NOMO-1 (cell line): ENCODE results near the gene ZNF717.
"Not testable (repeated sequence)": the region's sequence is repeated elsewhere in the genome, so short reads cannot be mapped to it uniquely, and the experiment has no call there.

Source experiments
- DNase-seq, 2 experiments: peaks; one replicate each; lab custom pipeline; 2025; ENCODE audit not compliant: unreplicated experiment in 2 of 2; lab: John Stamatoyannopoulos, UW

Gene ZNF717

DNA sequence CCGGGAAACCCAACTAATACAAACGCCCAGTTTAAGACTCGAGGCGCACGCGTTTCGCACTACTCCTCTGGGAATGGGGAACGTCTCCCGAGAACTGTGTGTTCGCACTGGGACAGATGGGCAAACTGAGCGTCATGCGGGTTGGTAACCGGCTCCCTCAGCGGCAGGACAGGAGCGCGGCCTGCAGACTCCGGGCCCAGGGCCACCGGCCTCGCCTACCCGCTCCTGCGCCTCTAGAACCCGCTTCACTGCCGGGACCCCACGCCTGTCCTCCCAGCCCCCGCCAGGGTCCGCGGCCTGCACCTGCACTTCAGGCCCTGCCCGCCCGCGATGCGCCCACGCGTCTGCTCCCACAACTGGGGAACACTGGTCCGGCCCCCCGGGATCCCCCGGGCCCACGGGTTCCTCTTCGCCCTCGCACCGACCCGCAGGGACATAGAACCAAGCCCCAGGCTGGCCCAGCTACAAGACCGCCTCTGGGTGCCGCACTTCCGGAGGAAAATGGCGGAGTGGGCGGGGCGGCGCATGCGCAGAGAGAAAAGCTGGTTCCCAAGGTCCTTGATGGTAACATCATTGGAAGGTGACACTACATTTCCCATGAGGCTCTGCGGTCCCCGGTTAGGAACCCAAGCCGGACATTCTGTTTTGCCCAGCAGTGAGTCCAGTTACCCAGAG lies at the start of gene ZNF717:
TSS of gene ZNF717 (minus strand) at position 469 of the 675 bp plus-strand sequence. CDS start 2,187 bp downstream, outside the sequence.
- DNase-seq, result not testable (repeated sequence)

DNA sequence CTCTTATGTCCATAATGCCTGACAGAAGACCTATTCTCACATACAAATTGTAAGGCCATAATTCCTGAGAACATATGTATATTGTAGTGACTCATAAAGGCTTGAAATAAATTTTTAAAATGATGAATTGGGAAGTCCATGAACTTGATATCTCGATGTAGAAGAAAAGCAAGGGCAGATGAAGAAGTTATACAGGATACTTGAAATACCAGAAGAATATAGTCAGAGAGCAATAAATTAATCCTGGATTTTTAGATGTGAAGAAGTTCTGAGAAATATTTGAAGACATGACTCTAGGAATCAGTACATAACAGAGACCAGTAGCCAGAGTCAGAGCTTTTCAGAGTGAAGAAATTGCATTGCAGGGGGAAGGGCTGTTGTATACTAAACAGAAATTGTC lies 45.7 kb upstream of the ZNF717 start:
- not testable (repeated sequence) for DNase-seq

DNA sequence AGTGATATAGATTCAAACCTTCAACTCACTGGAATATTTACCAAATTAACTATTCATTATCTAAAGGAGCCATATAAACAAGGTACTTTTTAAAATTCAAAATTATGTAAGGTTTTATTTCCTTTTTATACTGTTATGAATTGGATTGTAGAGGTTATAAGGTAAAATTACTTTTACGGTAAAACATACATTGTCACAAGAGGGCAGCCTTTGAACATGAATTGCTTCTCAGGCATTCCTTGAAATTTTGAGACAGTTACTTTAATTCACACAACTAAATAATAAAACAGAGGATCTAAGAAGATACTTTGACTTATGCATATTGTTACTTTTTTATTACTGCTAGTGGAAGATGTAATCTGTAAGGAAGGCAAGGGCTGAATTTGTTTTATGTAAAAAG lies 32.7 kb upstream of the ZNF717 start:
- DNase-seq, result not testable (repeated sequence)

DNA sequence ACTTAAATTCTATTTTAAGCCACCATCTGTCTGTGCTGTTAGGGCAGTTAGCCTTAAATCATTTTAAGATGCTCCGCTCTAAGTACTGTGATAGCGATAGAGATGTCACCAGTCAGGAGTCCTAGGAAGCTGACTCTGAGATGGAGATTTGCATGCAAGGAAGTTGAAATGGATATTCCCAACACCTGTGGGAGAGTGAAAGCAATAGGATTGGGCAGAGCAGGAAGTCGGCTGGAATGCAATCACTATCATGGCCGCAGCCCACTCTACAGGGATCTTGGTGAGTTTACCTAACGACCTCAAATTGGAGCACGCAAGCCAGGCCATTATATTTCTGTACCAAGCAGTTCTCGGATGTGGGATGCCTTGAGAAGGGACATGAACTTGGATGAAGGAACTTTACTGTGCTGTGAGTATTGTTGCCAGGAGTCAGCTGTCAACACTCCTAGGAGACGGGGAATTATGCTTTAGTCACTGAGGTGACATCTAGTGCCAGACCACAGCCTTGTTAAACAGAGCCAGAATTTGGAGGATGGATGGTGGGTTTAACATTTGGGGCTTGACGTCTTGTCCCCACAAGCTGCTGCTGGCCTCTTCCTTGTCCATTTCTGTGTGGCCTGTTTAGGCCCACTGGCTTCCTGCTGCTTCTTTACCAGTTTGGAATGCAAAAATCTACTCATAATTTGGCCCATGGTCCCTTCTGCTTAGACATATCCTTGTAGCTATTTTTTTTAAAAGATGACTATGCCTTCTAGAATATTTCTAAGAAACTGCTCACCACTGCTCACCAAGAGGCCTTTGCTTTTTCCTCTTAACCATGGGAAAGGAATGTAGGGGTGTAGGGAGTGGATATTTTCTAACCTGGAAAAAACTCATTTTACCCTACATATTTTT lies 31.2 kb upstream of the ZNF717 start:
- not testable (repeated sequence) for DNase-seq

DNA sequence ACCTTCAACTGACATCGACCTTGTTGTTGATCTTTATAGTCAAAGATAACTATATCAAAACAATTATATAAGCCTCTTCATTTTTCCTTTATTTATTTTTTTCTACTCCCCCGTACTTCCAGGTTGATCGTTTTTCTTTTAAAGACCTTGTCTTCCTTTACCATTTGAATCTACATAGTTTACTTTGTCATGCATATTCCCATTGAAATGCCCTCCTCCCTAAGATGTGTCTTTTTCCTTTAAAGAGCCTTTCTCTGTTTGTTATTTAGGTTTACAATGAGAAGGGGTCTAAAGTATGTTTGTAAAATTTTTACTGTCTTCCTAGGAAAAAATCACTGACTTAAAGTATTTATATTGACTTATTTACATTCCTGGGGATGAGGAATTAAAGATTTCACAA lies 29.4 kb upstream of the ZNF717 start:
- no peak for DNase-seq

DNA sequence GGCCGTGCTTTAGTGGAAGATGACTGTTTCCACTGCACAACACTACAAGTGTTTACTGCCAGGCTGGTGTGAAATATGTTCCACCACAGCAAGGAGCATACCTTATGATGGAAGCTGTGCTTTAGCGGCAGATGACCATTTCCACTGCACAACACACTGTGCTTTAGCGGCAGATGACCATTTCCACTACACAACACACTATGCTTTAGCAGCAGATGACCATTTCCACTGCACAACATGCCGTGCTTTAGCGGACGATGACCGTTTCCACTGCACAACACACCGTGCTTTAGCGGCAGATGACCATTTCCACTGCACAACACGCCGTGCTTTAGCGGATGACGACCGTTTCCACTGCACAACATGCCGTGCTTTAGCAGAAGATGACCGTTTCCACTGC lies 2.8 kb downstream of the ZNF717 start:
- no peak for DNase-seq

DNA sequence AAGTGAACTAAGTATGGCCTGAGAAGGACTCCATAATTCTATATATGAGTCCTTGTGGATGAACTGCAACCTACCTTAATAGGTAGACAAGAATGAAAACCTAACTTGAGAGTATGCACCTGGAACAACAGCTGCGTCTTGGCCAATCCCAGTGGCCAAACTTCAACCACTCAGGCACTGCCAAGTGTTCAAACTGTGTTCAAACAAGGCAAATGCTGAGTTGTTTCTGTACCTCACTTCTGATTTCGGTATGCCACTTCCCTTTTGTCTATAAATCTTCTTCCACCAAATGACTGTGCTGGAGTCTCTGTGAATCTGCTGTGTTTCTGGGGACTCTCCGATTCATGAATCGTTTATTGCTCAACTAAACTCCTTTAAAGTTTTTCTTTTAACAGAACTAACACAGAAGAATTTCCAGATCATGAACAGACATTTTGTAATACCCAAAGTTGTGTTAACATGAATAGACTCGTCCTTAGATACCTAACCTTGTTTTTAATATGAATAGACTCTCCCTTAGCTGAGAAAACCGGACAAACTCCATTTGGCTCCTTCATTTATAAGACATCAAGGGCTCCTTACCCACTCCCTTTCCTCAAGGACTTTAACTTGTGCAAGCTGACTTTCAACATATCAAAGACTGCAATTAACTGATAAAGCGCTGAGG lies 4.1 kb downstream of the ZNF717 start:
- no peak for DNase-seq

DNA sequence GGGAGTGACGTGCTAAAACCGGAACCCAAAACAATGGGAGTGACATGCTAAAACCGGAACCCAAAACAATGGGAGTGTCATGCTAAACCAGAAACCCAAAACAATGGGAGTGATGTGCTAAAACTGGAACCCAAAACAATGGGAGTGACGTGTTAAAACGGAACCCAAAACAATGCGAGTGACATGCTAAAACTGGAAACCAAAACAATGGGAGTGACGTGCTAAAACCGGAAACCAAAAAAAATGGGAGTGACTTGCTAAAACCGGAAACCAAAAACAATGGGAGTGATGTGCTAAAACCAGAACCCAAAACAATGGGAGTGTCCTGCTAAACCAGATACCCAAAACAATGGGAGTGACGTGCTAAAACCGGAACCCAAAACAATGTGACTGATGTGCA lies 7.6 kb downstream of the ZNF717 start:
- DNase-seq, result not testable (repeated sequence)

DNA sequence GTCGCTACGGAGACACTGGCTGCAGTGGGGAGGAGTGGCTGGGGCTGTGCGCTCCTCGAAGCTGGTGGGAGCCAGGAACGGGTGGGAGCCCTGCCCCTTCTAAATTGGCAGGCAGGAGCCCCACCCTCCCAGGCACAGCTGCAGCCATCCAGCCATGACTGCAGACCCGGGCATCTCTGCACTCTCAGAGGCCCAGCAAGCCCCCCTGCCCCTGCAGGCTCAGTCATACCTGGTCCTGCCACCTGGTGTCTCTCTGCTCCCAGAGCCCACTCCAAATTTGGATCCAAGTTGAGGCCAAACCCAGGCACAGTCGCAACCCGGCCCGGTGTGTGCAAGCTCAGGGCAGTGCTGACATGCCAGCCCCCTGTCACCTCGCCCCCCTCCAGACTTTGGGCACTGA lies 13.7 kb downstream of the ZNF717 start:
- DNase-seq, result not testable (repeated sequence)

DNA sequence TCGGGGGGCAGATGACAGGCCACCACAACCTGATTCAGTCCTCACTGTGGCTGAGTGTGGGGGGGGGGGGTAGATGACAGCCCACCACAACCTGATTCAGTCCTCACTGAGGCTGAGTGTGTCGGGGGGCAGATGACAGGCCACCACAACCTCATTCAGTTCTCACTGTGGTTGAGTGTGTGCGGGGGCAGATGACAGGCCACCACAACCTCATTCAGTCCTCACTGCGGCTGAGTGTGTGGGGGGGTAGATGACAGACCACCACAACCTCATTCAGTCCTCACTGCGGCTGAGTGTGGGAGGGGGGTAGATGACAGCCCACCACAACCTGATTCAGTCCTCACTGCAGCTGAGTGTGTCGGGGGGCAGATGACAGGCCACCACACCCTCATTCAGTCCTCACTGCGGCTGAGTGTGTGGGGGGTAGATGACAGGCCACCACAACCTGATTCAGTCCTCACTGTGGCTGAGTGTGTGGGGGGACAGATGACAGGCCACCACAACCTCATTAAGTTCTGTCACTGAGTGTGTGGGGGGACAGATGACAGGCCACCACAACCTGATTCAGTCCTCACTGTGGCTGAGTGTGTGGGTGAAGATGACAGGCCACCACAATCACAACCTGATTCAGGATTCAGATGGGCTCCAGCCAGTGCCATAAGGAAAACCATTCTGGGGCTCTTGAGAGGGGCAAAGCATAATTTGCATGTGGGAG lies 16.9 kb downstream of the ZNF717 start:
- DNase-seq, result no peak

DNA sequence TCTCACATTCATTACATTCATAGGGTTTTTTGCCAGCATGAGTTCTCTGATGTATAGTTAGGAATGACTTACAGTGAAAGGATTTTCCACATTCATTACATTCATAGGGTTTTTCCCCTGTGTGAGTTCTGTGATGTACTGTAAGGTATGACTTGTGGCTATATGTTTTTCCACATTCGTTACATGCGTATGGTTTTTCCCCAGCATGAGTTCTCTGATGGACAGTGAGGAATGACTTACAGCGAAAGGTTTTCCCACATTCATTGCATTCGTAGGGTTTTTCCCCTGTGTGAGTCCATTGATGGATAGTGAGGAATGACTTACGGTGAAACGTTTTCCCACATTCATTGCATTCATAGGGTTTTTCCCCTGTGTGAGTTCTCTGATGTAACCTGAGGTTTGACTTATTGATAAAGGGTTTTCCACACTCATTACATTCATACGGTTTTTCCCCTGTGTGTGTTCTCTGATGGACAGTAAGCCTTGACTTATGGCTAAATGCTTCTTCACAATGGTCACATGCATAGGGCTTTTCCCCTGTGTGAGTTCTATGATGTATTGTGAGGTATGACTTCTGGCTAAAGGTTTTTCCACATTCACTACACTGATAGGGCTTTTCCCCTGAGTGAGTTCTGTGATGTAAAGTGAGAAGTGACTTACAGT lies 47.4 kb downstream of the ZNF717 start:
- no peak for DNase-seq

DNA sequence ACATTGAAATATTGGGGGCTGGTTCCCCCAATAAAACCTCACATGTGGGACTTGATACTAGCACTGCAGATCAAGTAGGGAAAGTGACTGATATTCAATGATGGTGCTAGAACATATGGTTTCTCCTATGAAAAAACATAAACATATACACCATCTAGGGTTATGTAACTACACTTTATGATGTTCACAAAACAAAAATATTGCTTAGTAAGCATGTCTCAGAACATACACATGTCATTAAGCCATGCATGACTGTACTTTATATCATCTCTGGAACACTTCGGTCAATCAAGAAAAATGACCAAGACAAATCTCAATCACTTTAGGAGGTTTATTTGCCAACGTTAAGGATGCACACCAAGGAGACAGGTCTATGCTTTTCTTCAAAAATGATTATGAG lies 57.4 kb downstream of the ZNF717 start:
- no peak for DNase-seq

DNA sequence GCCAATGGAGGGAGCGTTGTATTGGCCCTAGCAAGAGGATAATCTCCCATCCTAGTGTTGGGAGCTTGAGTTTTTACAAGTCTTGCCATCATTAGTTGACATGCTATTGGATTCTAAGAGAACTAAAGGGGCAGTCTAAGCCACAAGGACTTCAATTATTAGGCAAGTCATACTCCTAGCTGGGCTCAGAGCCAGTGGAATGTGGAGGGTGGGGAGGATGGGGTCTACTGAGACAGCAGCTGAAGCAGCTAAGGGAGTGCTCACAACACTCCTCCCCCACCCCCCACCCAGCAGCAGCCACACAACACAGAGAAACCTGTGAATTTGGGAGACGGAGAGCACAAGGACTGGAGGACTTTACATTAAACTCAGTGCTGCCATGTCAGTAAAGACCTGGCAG lies 93.3 kb downstream of the ZNF717 start:
- DNase-seq, result no peak

DNA sequence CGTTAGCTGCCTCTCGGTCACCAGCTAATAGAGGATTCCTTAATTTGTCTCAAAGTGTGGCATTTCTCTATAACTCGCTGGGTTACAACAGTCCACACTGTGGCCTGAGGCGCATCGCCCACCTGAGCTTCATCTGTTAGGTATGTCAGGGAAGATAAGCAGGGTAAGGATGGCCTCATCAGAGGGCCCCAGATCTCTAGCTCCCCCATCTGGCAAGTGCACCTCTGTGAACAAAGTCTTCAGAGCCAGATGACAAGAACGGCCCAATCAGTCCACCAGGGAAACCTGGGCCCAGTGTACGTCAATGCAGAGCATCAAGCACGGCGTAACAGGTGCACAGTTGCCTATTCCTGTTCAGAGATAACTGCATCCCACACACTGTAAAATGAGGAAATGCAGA lies 98.0 kb downstream of the ZNF717 start:
- DNase-seq, result no peak
